WERI-Rb-1 (cell line): ENCODE data around the gene GPHN.
A peak's percentile ranks its signal among the peaks of the same experiment; 100 is the strongest.

Experiments used
- DNase-seq: peaks from one replicate; pipeline ENCODE4 v3.0.0-alpha.2; 2020
- H3K27ac ChIP-seq: fragments of 250-450 bp; sonication (Bioruptor Pico); 2 replicates; pipeline ENCODE4 v1.5.1; 2020; ENCODE audit warnings: mild to moderate bottlenecking, moderate library complexity
- H3K27me3 ChIP-seq: fragments of 250-450 bp; sonication (Bioruptor Pico); 2 replicates; pipeline ENCODE4 v1.5.1; 2021; ENCODE audit warnings: mild to moderate bottlenecking, low read depth, moderate library complexity; ENCODE audit not compliant: insufficient read depth, severe bottlenecking
- H3K36me3 ChIP-seq: fragments of 250-450 bp; sonication (Bioruptor Pico); 2 replicates; pipeline ENCODE4 v1.5.1; 2020; ENCODE audit warnings: mild to moderate bottlenecking, moderate library complexity
- H3K4me3 ChIP-seq: 2 replicates; pipeline ENCODE4 v1.5.1; 2011; ENCODE audit warnings: low read depth, mild to moderate bottlenecking, control low read depth, low read length
- H3K9me3 ChIP-seq: fragments of 250-450 bp; sonication (Bioruptor Pico); 2 replicates; pipeline ENCODE4 v1.5.1; 2021; ENCODE audit warnings: mild to moderate bottlenecking, moderate library complexity; ENCODE audit not compliant: severe bottlenecking
- TF ChIP-seq, protein P1 (sequence below): IDR thresholded peaks from 2 replicates; pipeline ENCODE4 v1.5.1; 2011; ENCODE audit warnings: low read depth, mild to moderate bottlenecking, control low read depth, inconsistent platforms, low read length

The GPHN gene

DNA sequence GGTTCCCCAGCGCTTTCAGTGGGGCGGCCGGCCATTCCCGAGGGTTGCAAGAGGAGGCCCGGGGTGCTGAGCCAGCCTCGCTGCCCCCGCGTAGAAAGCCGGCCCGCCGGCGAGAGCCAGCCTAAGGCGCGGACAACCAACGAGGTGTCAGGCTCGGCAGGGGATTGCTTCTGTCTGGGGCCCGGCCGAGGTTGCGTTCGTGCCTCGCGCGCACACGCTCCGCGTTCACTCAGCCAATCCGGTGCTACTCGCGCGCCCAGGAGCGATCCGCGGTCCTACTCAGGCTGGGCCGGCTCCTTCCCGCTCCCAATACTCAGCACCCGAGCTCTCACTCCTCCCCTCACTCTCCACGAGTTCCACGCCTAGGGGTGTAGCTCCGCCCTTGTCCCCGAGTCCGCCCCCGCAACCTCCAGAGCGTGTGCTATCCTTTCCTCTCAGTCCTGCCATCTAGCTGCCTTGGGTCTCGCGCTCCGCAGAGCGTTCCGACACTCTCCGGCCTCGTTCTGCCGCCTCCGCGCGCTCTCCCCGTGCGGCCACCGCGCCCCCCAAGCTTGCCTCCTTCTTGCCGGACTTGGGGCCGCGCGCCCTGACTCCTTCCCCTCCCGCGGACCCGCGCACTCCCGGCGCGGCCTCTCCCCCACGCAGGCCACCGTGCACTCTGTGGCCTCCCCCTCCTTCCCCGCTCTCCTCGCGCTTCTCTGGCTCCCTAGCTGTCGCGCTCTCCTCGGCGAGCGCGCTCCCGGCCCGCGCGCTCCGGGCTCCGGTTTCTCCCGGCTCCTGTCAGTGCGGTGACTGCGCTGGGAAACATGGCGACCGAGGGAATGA, at the start of gene GPHN:
GPHN (plus strand) TSS at position 426 of the 825 bp plus-strand sequence.
- H3K27me3 ChIP-seq = no peaks in the 10 kb centered on the region
- H3K27ac ChIP-seq = peak within 1 kb of the TSS; percentile 97
- peak; percentile 98 for DNase-seq
- H3K4me3 ChIP-seq = peak within 1 kb of the TSS; percentile 95
- H3K36me3 ChIP-seq = peaks cover 3% of the 10 kb centered on the region; the same call in 1 of the 2 replicates
- H3K9me3 ChIP-seq = no peaks in the 10 kb centered on the region
- TF ChIP-seq, protein P1, sequence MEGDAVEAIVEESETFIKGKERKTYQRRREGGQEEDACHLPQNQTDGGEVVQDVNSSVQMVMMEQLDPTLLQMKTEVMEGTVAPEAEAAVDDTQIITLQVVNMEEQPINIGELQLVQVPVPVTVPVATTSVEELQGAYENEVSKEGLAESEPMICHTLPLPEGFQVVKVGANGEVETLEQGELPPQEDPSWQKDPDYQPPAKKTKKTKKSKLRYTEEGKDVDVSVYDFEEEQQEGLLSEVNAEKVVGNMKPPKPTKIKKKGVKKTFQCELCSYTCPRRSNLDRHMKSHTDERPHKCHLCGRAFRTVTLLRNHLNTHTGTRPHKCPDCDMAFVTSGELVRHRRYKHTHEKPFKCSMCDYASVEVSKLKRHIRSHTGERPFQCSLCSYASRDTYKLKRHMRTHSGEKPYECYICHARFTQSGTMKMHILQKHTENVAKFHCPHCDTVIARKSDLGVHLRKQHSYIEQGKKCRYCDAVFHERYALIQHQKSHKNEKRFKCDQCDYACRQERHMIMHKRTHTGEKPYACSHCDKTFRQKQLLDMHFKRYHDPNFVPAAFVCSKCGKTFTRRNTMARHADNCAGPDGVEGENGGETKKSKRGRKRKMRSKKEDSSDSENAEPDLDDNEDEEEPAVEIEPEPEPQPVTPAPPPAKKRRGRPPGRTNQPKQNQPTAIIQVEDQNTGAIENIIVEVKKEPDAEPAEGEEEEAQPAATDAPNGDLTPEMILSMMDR = peak; percentile 27; the same call in 1 of the 2 replicates

DNA sequence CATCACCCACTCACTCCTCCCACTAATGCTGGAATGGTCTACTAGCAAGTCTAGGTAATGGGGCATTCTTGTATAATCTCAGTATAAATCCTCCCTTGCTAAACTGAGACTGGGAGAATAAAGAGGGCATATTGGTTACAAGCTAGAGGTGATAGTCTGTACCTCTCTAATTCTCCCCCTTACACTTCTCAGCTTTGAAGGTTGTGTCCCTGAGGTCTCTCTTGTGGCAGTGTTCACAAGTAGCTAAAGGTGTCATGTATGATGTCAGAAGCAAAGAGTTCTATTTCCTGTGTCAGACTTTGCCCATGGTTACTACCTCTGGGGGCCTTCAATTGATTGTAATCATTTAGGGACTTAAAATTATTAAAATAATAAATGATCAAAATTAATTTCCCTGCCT, 48.3 kb upstream of the GPHN start:
- Histone ChIP-seq H3K27ac (no peak overlapping the region), H3K9me3 (no peaks in the 10 kb centered on the region), H3K27me3 (no peaks in the 10 kb centered on the region), H3K36me3 (no peaks in the 10 kb centered on the region), H3K4me3 (no peak overlapping the region)
- TF ChIP-seq, protein P1 = no peak
- DNase-seq = no peak

DNA sequence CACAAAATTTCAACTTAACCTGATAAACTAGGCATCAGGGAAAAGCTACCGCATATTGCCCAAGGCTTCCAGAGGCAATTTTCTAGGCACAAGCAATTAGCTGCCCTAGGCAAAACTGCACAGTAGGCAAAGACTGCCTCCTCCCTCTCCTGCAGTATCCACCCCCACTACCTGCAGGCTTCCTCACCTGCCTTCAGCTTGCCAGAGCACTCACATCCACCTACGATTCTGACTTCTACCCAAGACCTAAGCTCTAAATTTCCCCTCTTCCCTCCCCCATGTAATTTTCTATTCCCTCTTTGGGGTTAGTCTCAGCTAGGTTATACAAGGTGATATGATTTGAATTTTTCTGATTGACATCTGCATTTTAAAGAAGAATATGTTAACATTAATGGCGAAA, 43.7 kb upstream of the GPHN start:
- DNase-seq = no peak
- no peak overlapping the region for H3K4me3 ChIP-seq

DNA sequence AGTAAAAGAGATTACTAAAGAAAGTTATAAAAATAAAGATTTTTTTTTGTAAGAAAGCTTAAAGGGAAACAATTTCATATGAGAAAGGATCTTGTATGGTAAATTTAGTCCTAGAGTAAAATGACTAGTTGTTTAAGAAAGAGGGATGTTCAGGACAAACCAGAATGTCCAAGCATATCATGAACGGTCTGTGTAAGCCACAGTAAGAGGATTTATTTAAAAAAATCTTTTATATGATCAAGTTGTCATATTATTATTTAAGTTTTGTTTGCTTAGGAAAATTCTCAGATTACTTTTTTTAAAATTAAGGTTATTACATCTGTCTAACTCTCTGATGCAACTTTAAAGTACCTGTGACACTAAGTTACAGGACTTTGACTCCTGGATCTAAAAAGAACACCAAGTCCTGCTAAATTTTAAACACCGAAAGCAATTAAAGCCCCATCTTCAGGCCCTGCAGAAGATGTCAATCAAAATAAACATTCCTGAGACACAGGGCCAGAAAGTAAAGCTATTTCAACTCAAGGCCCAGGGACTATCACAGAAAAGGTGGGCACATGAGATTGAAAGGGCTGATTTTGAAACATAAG, 39.1 kb upstream of the GPHN start:
- Histone ChIP-seq H3K4me3 (no peak overlapping the region), H3K36me3 (no peaks in the 10 kb centered on the region), H3K9me3 (peaks cover 14% of the 10 kb centered on the region), H3K27ac (no peak overlapping the region), H3K27me3 (no peaks in the 10 kb centered on the region)
- TF ChIP-seq, protein P1 = no peak
- no peak for DNase-seq

More for the DNA sequence above, 43.7 kb upstream of the GPHN start:
- TF ChIP-seq, protein P1 = no peak
- Histone ChIP-seq H3K36me3 (no peaks in the 10 kb centered on the region), H3K27ac (no peak overlapping the region), H3K27me3 (no peaks in the 10 kb centered on the region), H3K9me3 (peaks cover 4% of the 10 kb centered on the region)

DNA sequence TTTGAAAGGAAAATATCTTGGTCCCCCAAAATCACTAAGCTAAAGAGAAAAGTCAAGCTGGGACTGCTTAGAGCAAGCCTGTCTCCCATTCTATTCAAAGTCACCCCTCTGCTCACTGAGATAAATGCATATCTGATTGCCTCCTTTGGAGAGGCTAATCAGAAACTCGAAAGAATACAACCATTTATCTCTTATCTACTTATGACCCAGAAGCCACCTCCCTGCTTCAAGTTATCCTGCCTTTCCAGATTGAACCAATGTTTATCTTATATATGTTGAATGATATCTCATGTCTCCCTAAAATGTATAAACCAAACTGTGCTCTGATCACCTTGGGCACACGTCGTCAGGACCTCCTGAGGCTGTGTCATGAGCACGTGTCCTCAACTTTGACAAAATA, 36.4 kb upstream of the GPHN start:
- TF ChIP-seq, protein P1 = no peak
- Histone ChIP-seq H3K4me3 (no peak overlapping the region), H3K27me3 (no peaks in the 10 kb centered on the region), H3K27ac (no peak overlapping the region), H3K36me3 (no peaks in the 10 kb centered on the region), H3K9me3 (peaks cover 14% of the 10 kb centered on the region)
- DNase-seq = no peak
